Thyroid gland (tissue), 4 donors: ENCODE data around the gene IER2.
"Not testable (repeated sequence)": the region's sequence is repeated elsewhere in the genome, so short reads cannot be mapped to it uniquely, and the experiment has no call there.

Experiments
- POLR2A ChIP-seq, 2 donors: fragments of 450-650 bp; IDR thresholded peaks; one replicate each; pipeline ENCODE4 v1.6.1; 2017; ENCODE audit warnings: antibody characterized with exemption in 2 of 2, mild to moderate bottlenecking in 2 of 2, moderate library complexity in 1 of 2
- TF ChIP-seq, protein P1 (sequence below), 6 experiments: fragments of 200-600 bp in 3 of 6; fragments of 450-650 bp in 3 of 6; sonication (generic) in 3 of 6; IDR thresholded peaks; one replicate each; pipeline ENCODE4 v1.5.1; 2016 to 2019; ENCODE audit warnings: antibody characterized with exemption in 6 of 6, mild to moderate bottlenecking in 2 of 6, inconsistent platforms in 1 of 6, moderate library complexity in 1 of 6

DNA sequence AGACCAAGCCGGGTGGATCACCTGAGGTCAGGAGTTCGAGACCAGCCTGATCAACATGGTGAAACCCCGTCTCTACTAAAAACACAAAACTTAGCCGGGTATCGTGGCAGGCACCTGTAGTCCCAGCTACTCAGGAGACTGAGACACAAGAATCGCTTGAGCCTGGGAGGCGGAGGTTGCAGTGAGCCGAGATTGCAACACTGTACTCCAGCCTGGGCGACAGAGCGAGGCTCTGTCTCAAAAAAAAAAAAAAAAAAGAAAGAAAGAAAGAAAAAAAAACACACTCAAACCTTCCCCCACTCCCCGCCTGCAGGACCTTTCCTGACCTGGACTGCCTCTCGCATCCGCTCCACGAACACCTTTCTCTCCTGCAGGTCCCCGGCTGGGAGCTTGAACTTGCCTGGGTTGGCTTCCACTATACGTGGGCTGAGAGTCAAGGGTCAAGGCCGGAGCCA is 1.0 kb upstream of the IER2 start:
- TF ChIP-seq POLR2A (IDR thresholded peaks at IDR 0.05) = not testable (repeated sequence)
- TF ChIP-seq, protein P1, sequence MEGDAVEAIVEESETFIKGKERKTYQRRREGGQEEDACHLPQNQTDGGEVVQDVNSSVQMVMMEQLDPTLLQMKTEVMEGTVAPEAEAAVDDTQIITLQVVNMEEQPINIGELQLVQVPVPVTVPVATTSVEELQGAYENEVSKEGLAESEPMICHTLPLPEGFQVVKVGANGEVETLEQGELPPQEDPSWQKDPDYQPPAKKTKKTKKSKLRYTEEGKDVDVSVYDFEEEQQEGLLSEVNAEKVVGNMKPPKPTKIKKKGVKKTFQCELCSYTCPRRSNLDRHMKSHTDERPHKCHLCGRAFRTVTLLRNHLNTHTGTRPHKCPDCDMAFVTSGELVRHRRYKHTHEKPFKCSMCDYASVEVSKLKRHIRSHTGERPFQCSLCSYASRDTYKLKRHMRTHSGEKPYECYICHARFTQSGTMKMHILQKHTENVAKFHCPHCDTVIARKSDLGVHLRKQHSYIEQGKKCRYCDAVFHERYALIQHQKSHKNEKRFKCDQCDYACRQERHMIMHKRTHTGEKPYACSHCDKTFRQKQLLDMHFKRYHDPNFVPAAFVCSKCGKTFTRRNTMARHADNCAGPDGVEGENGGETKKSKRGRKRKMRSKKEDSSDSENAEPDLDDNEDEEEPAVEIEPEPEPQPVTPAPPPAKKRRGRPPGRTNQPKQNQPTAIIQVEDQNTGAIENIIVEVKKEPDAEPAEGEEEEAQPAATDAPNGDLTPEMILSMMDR (IDR thresholded peaks at IDR 0.05) = not testable (repeated sequence)
